K562 (cell line): ENCODE measurements around the gene FNDC11. TPM values are rescaled to one million over a fixed set of nuclear protein-coding genes. Genes with fewer than 3 reads are reported as not detected.

Experiments used
- ATAC-seq: fragments of 200-7000 bp; cut with Tn5 transposase; 3 replicates; pipeline ENCODE4 v1.9.1; 2020; ENCODE audit warnings: moderate library complexity
- BruUV-seq: library from RNA; stranded (reverse); fragments of 400-500 nt; replicated peaks from 2 replicates; lab custom pipeline; 2021; lab: Mats Ljungman, UMichigan
- CTCF ChIA-PET: fragments of 300-600 bp; formaldehyde crosslinking; extraction: SDS; loops from one replicate; lab custom pipeline; 2021; ENCODE audit warnings: low intra/inter-chr PET ratio; lab: Yijun Ruan, JAX
- POLR2A ChIA-PET: fragments of 300-600, 350-650 bp; sonication (Branson Sonifier 250); formaldehyde crosslinking; extraction: SDS; loops from one replicate; lab custom pipeline; 2021; ENCODE audit warnings: antibody characterized with exemption, inconsistent platforms; lab: Yijun Ruan, JAX
- DNase-seq, 4 experiments: peaks; one replicate each; pipeline versions ENCODE4 v3.0.0 to v3.0.0-alpha.2; 2011 to 2018; ENCODE audit warnings: low spot score in 3 of 4, mixed read lengths in 3 of 4; ENCODE audit errors: extremely low read depth in 1 of 4
- FAIRE-seq: peaks from 2 replicates; lab custom pipeline; 2011; peaks lifted over from hg19 to GRCh38; lab: Jason Lieb, UNC
- H2AFZ ChIP-seq: 2 replicates; pipeline ENCODE4 v1.6.0; 2011; ENCODE audit warnings: low read depth, low read length, control low read depth, inconsistent platforms
- H3K27ac ChIP-seq: fragments of 200-600 bp; 3 replicates; pipeline ENCODE4 v1.8.0; 2011; ENCODE audit warnings: low read depth, mild to moderate bottlenecking, control low read depth, inconsistent platforms, low read length, moderate library complexity, mixed read lengths; ENCODE audit errors: extremely low read depth
- H3K27me3 ChIP-seq, 2 experiments: fragments of 300-600 bp in 1 of 2; 2 replicates in 1 of 2; 3 replicates in 1 of 2; pipeline versions ENCODE4 v1.6.0 to v1.8.0; 2011; ENCODE audit warnings: inconsistent platforms in 2 of 2, low read length in 2 of 2, mild to moderate bottlenecking in 1 of 2, mixed read lengths in 1 of 2, moderate library complexity in 1 of 2; ENCODE audit not compliant: control insufficient read depth in 2 of 2, insufficient read depth in 2 of 2
- H3K36me3 ChIP-seq: fragments of 300-600 bp; 3 replicates; pipeline ENCODE4 v1.8.0; 2011; ENCODE audit warnings: mild to moderate bottlenecking, low read length, inconsistent platforms; ENCODE audit not compliant: control insufficient read depth, insufficient read depth
- H3K4me1 ChIP-seq, 2 experiments: fragments of 200-600 bp in 1 of 2; replicated peaks in 1 of 2; 2 replicates in 1 of 2; 3 replicates in 1 of 2; pipeline versions ENCODE4 v1.5.1 to v1.8.0; 2011; ENCODE audit warnings: inconsistent platforms in 2 of 2, low read length in 2 of 2, mild to moderate bottlenecking in 1 of 2, mixed read lengths in 1 of 2, moderate library complexity in 1 of 2; ENCODE audit not compliant: control insufficient read depth in 2 of 2, insufficient read depth in 2 of 2
- H3K4me2 ChIP-seq: 2 replicates; pipeline ENCODE4 v1.6.1; 2011; ENCODE audit warnings: low read length, control low read depth, inconsistent platforms, mixed read lengths; ENCODE audit not compliant: insufficient read depth
- H3K4me3 ChIP-seq: fragments of 200-600 bp; sonication (generic), shearing (Covaris generic); 2 replicates; pipeline ENCODE4 v1.5.1; 2016; ENCODE audit warnings: control low read depth, inconsistent platforms
- H3K79me2 ChIP-seq: fragments of 200-600 bp; 3 replicates; pipeline ENCODE4 v1.8.0; 2011; ENCODE audit warnings: low read length, inconsistent platforms; ENCODE audit not compliant: control insufficient read depth, insufficient read depth
- H3K9ac ChIP-seq, 2 experiments: 2 replicates each; pipeline versions ENCODE4 v1.6.0 to v1.6.1; 2011; ENCODE audit warnings: low read depth in 2 of 2, low read length in 2 of 2, control low read depth in 1 of 2, inconsistent platforms in 1 of 2, mild to moderate bottlenecking in 1 of 2, mixed read lengths in 1 of 2; ENCODE audit not compliant: insufficient read depth in 1 of 2
- H3K9me1 ChIP-seq: one replicate; pipeline ENCODE4 v1.6.0; 2011; ENCODE audit warnings: inconsistent platforms, mild to moderate bottlenecking, low read length, moderate library complexity; ENCODE audit not compliant: control insufficient read depth, insufficient read depth
- H3K9me3 ChIP-seq: replicated peaks from 2 replicates; pipeline ENCODE4 v1.5.1; 2011; ENCODE audit warnings: low read depth, low read length, inconsistent platforms; ENCODE audit not compliant: control insufficient read depth, insufficient read depth
- H4K20me1 ChIP-seq: replicated peaks from 2 replicates; pipeline ENCODE4 v1.6.1; 2011; ENCODE audit warnings: low read length, inconsistent platforms, mixed read lengths; ENCODE audit not compliant: control insufficient read depth, insufficient read depth
- BCOR ChIP-seq: fragments of 450-650 bp; IDR thresholded peaks from 2 replicates; pipeline ENCODE4 v1.6.1; 2016
- PTBP1 ChIP-seq: fragments of 200-400 bp; formaldehyde crosslinking; IDR thresholded peaks from 2 replicates; pipeline ENCODE4 v1.6.1; 2017; ENCODE audit warnings: low read depth, low read length
- RERE ChIP-seq: sonication (generic); formaldehyde crosslinking; IDR thresholded peaks from 2 replicates; pipeline ENCODE4 v1.8.0; 2023; ENCODE audit warnings: missing genetic modification reagents, mild to moderate bottlenecking, borderline replicate concordance
- ZFP36 ChIP-seq: fragments of 150-350 bp; IDR thresholded peaks from 2 replicates; pipeline ENCODE4 v1.6.1; 2018; ENCODE audit warnings: low read length, low read depth; ENCODE audit not compliant: partially characterized antibody
- WGBS: fragments of 100-300 bp; shearing (Covaris generic); methylation state at CpG from one replicate; pipeline ENCODE4 v1.1.6; 2016; ENCODE audit warnings: low coverage, mixed read lengths; ENCODE audit not compliant: insufficient coverage; ENCODE audit errors: missing lambda C conversion rate; 5-methylcytosine and 5-hydroxymethylcytosine counted together
- in situ Hi-C: fragments of 300-500 bp; cut with MboI; formaldehyde crosslinking; loops from 4 replicates; pipeline ENCODE4 v1.15.0; 2018; ENCODE audit warnings: inconsistent platforms, mixed read lengths
- intact Hi-C: fragments of 100-400 bp; cut with micrococcal nuclease; formaldehyde crosslinking; loops from 2 replicates; pipeline ENCODE4 v1.14.2; 2022
- polyA plus RNA-seq, 8 experiments: library from polyadenylated mRNA; depleted of rRNA in 4 of 8; stranded (reverse) in 5 of 8; unstranded in 3 of 8; fragments of >200 nt; fragmentation: Nextera tagmentation in 2 of 8; fragmentation: Illumina TruSeq in 1 of 8; extraction: Ambion mirVana in 2 of 8; extraction: Trizol in 1 of 8; gene quantifications; 2 replicates each; pipeline versions ENCODE4 v1.2.1 to v1.2.3, GENCODE V29; 2011 to 2014; ENCODE audit warnings: inconsistent platforms in 1 of 8, missing spikeins in 1 of 8
- total RNA-seq, 7 experiments: library from RNA; depleted of rRNA in 6 of 7; stranded (reverse); fragments of >200 nt in 6 of 7; fragmentation: Illumina TruSeq in 2 of 7; extraction: Trizol in 2 of 7; gene quantifications; 2 replicates each; pipeline versions ENCODE4 v1.2.1 to v1.2.3, GENCODE V29; 2011 to 2021; ENCODE audit warnings: low replicate concordance in 1 of 7

Gene FNDC11
- total and polyA plus RNA-seq, 9 of the 15 experiments (the other 6 are each of a cell fraction or from before 2014, with no cell fraction given), result 0.08 to 2.3 (median 0.64) TPM; not detected in 2

- H3K36me3 ChIP-seq, result no peaks in the 10 kb centered on the region
- ATAC-seq, result no peak
- CTCF ChIA-PET, result no interaction called here
- DNase-seq, result no peak
- FAIRE-seq, result no peak
- H3K4me1 ChIP-seq, result peaks cover 0 to 84% of the 10 kb centered on the region in 2 experiments; a peak in 2 of 5 replicates
- no peaks in the 10 kb centered on the region for H3K79me2 ChIP-seq
- no peaks in the 10 kb centered on the region for H4K20me1 ChIP-seq
- no peak overlapping the region for H3K27ac ChIP-seq
- no peaks in the 10 kb centered on the region for H3K9me1 ChIP-seq
- no peak overlapping the region for H3K4me2 ChIP-seq
- no peaks in the 10 kb centered on the region for H3K9me3 ChIP-seq
- no peak overlapping the region for H2AFZ ChIP-seq
- H3K27me3 ChIP-seq, result peaks cover 0 to 17% of the 10 kb centered on the region in 2 experiments; a peak in 2 of 5 replicates
- WGBS, result 82% methylated on average over 12 of the region's 16 CpGs
- H3K4me3 ChIP-seq, result no peak overlapping the region
- H3K9ac ChIP-seq, result peak overlapping the region in 1 of 2 experiments; percentile 64; a peak in 2 of 4 replicates
- POLR2A ChIA-PET, result interaction anchor here (0.8 kb wide), 1 partner anchor 305 kb away, joined by 5 read pairs; the partner anchor contains the start of gene TPD52L2
- TF ChIP-seq RERE (CRISPR knock-in tag) (no peak), PTBP1 (0 out of 2 replicates have a peak, but pooled peaks have one; percentile 34), BCOR (peak; percentile 66), ZFP36 (peak; percentile 95)
- in situ Hi-C loops, result no loop called here
- no TSS peak for BruUV-seq
- intact Hi-C loops, result no loop called here
These were observed 6.4 kb downstream of the FNDC11 start for GRCh38 chr20:63560333-63560805.
